Measurements from ENCODE around the gene CTNNA2. TPM values are rescaled to one million over a fixed set of nuclear protein-coding genes. Genes with fewer than 3 reads are reported as not detected.

The CTNNA2 gene
- total RNA-seq, 6 experiments from 2014 or later: 0.44 TPM; not detected in 5

GRCh38 chr2:79861059-79861374, 348.2 kb downstream of the CTNNA2 start:
- Histone ChIP-seq H3K27ac (no peak overlapping the region), H3K4me1 (no peaks in the 10 kb centered on the region), H3K4me3 (no peak overlapping the region), H3K9me3 (no peaks in the 10 kb centered on the region), H3K36me3 (no peaks in the 10 kb centered on the region), H3K27me3 (no peaks in the 10 kb centered on the region)
- no peak for TF ChIP-seq POLR2A (IDR thresholded peaks at IDR 0.05)
- TF ChIP-seq CTCF (IDR thresholded peaks at IDR 0.05): no peak
- ATAC-seq (no peak), DNase-seq (no peak)
- intact Hi-C loops (cut with DNase I): no loop called here
- 26% methylated on average over 1 of the region's 1 CpG for WGBS (ENCODE audit: insufficient coverage, low coverage, low lambda C conversion rate, missing lambda C conversion rate)

- no peaks in the 10 kb centered on the region for H3K36me3 ChIP-seq
- intact Hi-C loops (cut with DNase I): no loop called here
- no peaks in the 10 kb centered on the region for H3K27me3 ChIP-seq
- TF ChIP-seq POLR2A (IDR thresholded peaks at IDR 0.05) (no peak), CTCF (IDR thresholded peaks at IDR 0.05) (no peak)
- H3K4me3 ChIP-seq: no peak overlapping the region
- no peak overlapping the region for H3K27ac ChIP-seq
- H3K9me3 ChIP-seq: no peaks in the 10 kb centered on the region
- ATAC-seq: no peak
- no peak for DNase-seq
- WGBS (ENCODE audit: insufficient coverage, low coverage, low lambda C conversion rate, missing lambda C conversion rate): 0% methylated on average over 1 of the region's 1 CpG
- H3K4me1 ChIP-seq: no peaks in the 10 kb centered on the region
Measured at GRCh38 chr2:79862756-79863155, 349.9 kb downstream of the CTNNA2 start.

- Histone ChIP-seq H3K27me3 (no peaks in the 10 kb centered on the region), H3K9me3 (no peaks in the 10 kb centered on the region), H3K27ac (no peak overlapping the region), H3K4me3 (no peak overlapping the region), H3K36me3 (no peaks in the 10 kb centered on the region), H3K4me1 (no peaks in the 10 kb centered on the region)
- ATAC-seq: no peak
- intact Hi-C loops (cut with DNase I): no loop called here
- TF ChIP-seq POLR2A (IDR thresholded peaks at IDR 0.05): no peak
- TF ChIP-seq CTCF (IDR thresholded peaks at IDR 0.05): no peak
- no peak for DNase-seq
- WGBS (ENCODE audit: insufficient coverage, low coverage, low lambda C conversion rate, missing lambda C conversion rate): 39% methylated on average over 2 of the region's 2 CpGs
Measured at GRCh38 chr2:79872656-79873055, 359.8 kb downstream of the CTNNA2 start.

GRCh38 chr2:79874015-79874414, 361.2 kb downstream of the CTNNA2 start:
- no peaks in the 10 kb centered on the region for H3K9me3 ChIP-seq
- intact Hi-C loops (cut with DNase I): no loop called here
- no peaks in the 10 kb centered on the region for H3K4me1 ChIP-seq
- DNase-seq: no peak
- H3K4me3 ChIP-seq: no peak overlapping the region
- no peaks in the 10 kb centered on the region for H3K36me3 ChIP-seq
- no peak for ATAC-seq
- no peak overlapping the region for H3K27ac ChIP-seq
- TF ChIP-seq CTCF (IDR thresholded peaks at IDR 0.05) (no peak), POLR2A (IDR thresholded peaks at IDR 0.05) (no peak)
- 87% methylated on average over 14 of the region's 18 CpGs for WGBS (ENCODE audit: insufficient coverage, low coverage, low lambda C conversion rate, missing lambda C conversion rate)
- no peaks in the 10 kb centered on the region for H3K27me3 ChIP-seq

- ATAC-seq: peak; percentile 42 to 56 (median 47)
- Histone ChIP-seq H3K4me3 (no peak overlapping the region), H3K9me3 (no peaks in the 10 kb centered on the region), H3K4me1 (no peaks in the 10 kb centered on the region), H3K27me3 (no peaks in the 10 kb centered on the region), H3K27ac (no peak overlapping the region), H3K36me3 (no peaks in the 10 kb centered on the region)
- no peak for DNase-seq
- WGBS (ENCODE audit: insufficient coverage, low coverage, low lambda C conversion rate, missing lambda C conversion rate): 2% methylated on average over 3 of the region's 3 CpGs
- TF ChIP-seq POLR2A (IDR thresholded peaks at IDR 0.05): no peak
- TF ChIP-seq CTCF (IDR thresholded peaks at IDR 0.05): peak in 3 of 4 donors; percentile 42 to 47 (median 44)
- intact Hi-C loops (cut with DNase I): no loop called here
Measured at GRCh38 chr2:79876430-79876829, 363.6 kb downstream of the CTNNA2 start.

All from right lobe of liver (tissue), 6 donors.